CD4-positive, alpha-beta T cell treated with Interleukin-1 beta for 1 hour (primary cell): ENCODE results near the gene ARHGAP42.
"Not testable (repeated sequence)": the region's sequence is repeated elsewhere in the genome, so short reads cannot be mapped to it uniquely, and the experiment has no call there.

Source experiments
- DNase-seq, 2 donors: peaks; one replicate each; pipeline ENCODE4 v3.0.0-alpha.2; 2020 to 2022

Gene ARHGAP42

GRCh38 chr11:100731471-100731870 lies 44.4 kb downstream of the ARHGAP42 start:
- DNase-seq = no peak

- DNase-seq = no peak
Measured at GRCh38 chr11:100732949-100733348, 45.9 kb downstream of the ARHGAP42 start.

- no peak for DNase-seq
Measured at GRCh38 chr11:100734743-100735527, 47.8 kb downstream of the ARHGAP42 start.

GRCh38 chr11:100735949-100736675 lies 49.0 kb downstream of the ARHGAP42 start:
- no peak for DNase-seq

GRCh38 chr11:100738701-100739270 lies 51.7 kb downstream of the ARHGAP42 start:
- DNase-seq = no peak

GRCh38 chr11:100739666-100740065 lies 52.6 kb downstream of the ARHGAP42 start:
- no peak for DNase-seq

GRCh38 chr11:100740440-100740839 lies 53.4 kb downstream of the ARHGAP42 start:
- no peak for DNase-seq

GRCh38 chr11:100741866-100742625 lies 55.0 kb downstream of the ARHGAP42 start:
- no peak for DNase-seq

- DNase-seq = no peak
Measured at GRCh38 chr11:100746448-100746847, 59.4 kb downstream of the ARHGAP42 start.

- no peak for DNase-seq
Measured at GRCh38 chr11:100748153-100748552, 61.1 kb downstream of the ARHGAP42 start.

DNA sequence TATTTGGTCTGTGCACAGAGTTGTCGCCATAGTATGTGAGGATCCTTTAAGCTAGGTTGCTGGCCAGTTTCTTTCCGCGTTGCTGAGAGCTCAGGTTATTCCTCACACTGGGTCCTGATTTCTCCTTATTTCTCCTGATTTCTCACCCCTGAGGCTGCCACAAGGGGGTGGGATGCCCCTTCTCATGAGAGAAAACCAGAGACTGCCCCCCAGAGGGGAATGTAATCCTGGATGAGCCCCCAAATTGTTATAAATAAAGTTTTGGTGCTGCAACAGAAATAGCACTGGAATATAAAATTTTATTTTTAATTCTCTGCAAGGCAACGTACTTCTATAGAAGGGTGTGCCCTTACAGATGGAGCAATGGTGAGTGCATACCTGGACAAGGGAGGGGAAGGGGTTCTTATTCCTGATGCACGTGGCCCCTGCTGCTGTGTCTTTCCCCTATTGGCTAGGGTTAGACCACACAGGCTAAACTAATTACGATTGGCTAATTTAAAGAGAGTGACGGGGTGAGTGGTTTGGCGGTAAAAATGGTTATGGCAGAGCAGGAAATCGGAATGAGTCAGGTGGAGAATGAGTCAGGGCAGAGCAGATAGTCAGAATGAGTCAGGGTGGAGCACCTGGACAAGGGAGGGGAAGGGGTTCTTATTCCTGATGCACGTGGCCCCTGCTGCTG lies 62.9 kb downstream of the ARHGAP42 start:
- not testable (repeated sequence) for DNase-seq

- DNase-seq = not testable (repeated sequence)
Measured at GRCh38 chr11:100750566-100750891, 63.4 kb downstream of the ARHGAP42 start.

GRCh38 chr11:100752371-100753171 lies 65.5 kb downstream of the ARHGAP42 start:
- no peak for DNase-seq

GRCh38 chr11:100753172-100753543 lies 66.1 kb downstream of the ARHGAP42 start:
- DNase-seq = no peak

DNA sequence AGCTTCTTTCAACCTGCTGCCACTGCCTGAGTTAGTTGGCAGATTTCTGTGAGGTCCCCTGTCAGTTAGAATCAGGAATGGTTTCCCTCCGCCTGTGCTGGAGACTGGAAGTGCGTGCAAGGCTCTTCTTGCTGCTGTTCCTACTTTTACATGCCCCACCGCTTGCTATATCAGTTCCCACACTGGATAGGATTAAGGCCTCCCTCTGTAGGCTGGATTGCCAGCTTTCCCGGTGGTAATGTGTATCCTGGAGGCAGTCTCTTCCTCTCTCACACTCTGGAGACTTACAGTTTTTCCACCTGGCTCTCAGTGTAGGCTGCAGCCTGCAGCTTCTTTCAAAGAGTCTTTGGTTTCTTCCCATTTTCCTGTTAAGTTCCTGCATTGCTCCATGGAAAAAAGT lies 66.5 kb downstream of the ARHGAP42 start:
- no peak for DNase-seq

- DNase-seq = no peak
Measured at GRCh38 chr11:100756559-100756958, 69.5 kb downstream of the ARHGAP42 start.

DNA sequence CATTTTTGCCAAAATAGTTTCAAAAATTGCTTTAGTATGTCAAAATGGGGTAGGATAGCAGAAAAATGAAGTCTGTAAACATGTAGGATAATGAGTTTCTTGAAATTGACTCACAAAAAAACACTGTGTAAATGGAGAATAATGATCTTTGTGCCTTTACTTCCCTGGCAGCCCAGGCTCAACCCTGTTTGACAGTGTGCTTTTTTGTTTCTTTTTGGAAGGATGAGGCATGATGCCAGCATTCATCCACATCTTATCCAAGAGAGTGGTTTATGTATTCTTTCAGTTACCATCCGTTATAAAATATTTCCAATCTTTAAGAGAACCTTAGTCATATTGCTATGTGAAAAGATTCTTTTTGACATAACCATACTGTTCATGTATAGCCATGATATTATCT lies 70.6 kb downstream of the ARHGAP42 start:
- DNase-seq = no peak

DNA sequence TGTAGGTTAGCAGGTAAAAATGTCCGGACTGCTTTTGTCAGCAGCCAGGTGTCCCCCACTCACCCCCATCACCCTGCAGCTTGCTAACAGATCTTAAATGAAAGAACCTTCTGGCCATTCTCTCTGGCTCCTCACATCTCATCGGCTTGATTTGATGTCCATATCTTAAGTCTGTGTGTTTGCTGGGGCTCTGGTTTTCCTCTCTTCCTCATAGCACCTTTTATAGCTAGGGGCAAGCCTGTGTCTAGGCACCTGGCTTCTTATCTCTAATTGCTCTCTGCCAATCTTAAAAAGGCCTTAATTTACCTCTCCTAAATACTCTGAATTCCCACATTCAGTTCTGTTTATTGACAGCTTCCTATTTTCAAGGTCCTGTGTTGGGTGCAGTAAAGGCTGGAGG lies 72.0 kb downstream of the ARHGAP42 start:
- DNase-seq = no peak

DNA sequence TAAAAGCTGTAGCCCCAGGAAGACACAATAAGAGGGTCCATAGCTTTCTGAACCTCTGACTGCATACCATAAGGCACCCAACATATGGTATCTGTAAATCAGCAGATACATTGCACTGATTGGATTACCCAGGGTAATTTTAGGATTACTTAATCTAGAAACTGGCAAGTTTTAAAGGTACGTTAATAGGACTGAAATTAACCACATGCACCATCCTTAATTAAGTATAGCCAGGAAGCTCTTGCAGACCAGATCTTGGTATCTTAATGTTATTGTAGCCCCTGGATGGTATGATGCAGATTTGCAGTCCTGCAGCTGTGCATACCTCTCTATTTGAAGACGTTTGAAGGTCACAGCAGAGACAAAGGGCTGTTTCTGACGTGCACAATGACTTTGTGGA lies 72.8 kb downstream of the ARHGAP42 start:
- DNase-seq = no peak

- DNase-seq = no peak
Measured at GRCh38 chr11:100760744-100761143, 73.7 kb downstream of the ARHGAP42 start.

DNA sequence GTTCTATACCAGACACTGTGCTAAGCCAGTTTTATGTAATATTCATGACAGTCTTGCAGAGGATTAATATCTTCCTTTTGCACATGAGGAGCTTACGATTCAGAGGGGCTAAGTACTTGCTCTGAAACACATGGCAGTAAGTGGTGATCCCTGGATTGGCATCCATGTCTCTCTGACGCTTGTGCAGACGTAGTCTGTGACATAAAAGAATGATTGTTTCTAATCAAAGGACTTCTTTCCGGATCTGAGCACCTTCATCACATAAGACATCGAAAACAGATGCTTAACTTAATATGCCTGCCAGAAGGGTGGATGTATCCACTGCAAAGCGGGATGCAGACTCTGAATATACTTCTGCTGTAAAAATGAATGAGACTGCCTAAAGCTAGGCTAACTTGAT lies 74.8 kb downstream of the ARHGAP42 start:
- DNase-seq = no peak

- no peak for DNase-seq
Measured at GRCh38 chr11:100766764-100767163, 79.7 kb downstream of the ARHGAP42 start.
